Prostate gland (tissue), 2 donors: ENCODE data around the gene SFTA2.
"Not testable (repeated sequence)": the region's sequence is repeated elsewhere in the genome, so short reads cannot be mapped to it uniquely, and the experiment has no call there.

Experiments used
- CTCF ChIP-seq, 4 experiments: fragments of 200-600 bp in 2 of 4; fragments of 450-650 bp in 2 of 4; sonication (generic) in 2 of 4; IDR thresholded peaks; 1 replicate in 3 of 4; 2 replicates in 1 of 4; pipeline ENCODE4 v1.5.1; 2016 to 2019; ENCODE audit warnings: antibody characterized with exemption in 4 of 4, mild to moderate bottlenecking in 2 of 4, moderate library complexity in 2 of 4
- POLR2A ChIP-seq: fragments of 450-650 bp; IDR thresholded peaks from one replicate; pipeline ENCODE4 v1.6.1; 2016; ENCODE audit warnings: antibody characterized with exemption, mild to moderate bottlenecking
- POLR2AphosphoS5 ChIP-seq: sonication (generic); formaldehyde crosslinking; IDR thresholded peaks from one replicate; pipeline ENCODE4 v1.6.1; 2017; ENCODE audit warnings: antibody characterized with exemption

DNA sequence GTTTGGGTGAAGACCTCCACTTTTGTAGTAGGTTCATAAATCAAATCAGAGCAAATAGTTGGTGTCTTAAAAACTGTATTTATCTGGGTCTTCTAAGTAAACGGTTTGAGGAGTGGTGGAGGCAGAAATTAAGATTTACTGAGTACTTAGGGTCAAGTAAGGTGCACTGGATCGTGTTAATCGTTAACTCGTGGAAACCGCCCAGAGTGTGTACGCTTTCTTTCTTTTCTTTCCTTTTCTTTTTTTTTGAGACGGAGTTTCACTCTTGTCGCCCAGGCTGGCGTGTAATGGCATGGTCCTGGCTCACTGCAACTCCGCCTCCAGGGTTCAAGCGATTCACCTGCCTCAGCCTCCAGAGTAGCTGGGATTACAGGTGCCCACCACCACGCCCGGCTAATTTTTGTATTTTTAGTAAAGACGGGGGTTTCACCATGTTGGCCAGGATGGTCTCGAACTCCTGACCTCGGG is 24.6 kb downstream of the SFTA2 start:
- TF ChIP-seq POLR2AphosphoS5; CTCF (IDR thresholded peaks at IDR 0.05); POLR2A: not testable (repeated sequence)
